GM19351 (cell line): ENCODE data around the gene LIMCH1.
"Not testable (repeated sequence)": the region's sequence is repeated elsewhere in the genome, so short reads cannot be mapped to it uniquely, and the experiment has no call there.

Experiments
- ATAC-seq: cut with Tn5 transposase; IDR thresholded peaks from one replicate; pipeline ENCODE4 v1.9.1; 2021; ENCODE audit warnings: mild to moderate bottlenecking, moderate library complexity; ENCODE audit not compliant: unreplicated experiment

The LIMCH1 gene

GRCh38 chr4:41538017-41538733 is at the start of gene LIMCH1:
LIMCH1 (plus strand) TSS chr4:41538157; CDS start chr4:41605996, 67,839 bp downstream.
- ATAC-seq, result no peak

- not testable (repeated sequence) for ATAC-seq
These were observed 46.8 kb upstream of the LIMCH1 start for GRCh38 chr4:41491081-41491576.

- no peak for ATAC-seq
These were observed 41.0 kb upstream of the LIMCH1 start for GRCh38 chr4:41496977-41497376.

GRCh38 chr4:41498177-41498576 is 39.8 kb upstream of the LIMCH1 start:
- no peak for ATAC-seq

- no peak for ATAC-seq
These were observed 33.7 kb upstream of the LIMCH1 start for GRCh38 chr4:41504167-41504818.

GRCh38 chr4:41505161-41505661 is 32.7 kb upstream of the LIMCH1 start:
- no peak for ATAC-seq

- ATAC-seq, result no peak
These were observed 31.8 kb upstream of the LIMCH1 start for GRCh38 chr4:41506130-41506529.

GRCh38 chr4:41507291-41507947 is 30.5 kb upstream of the LIMCH1 start:
- ATAC-seq, result no peak

- no peak for ATAC-seq
These were observed 28.5 kb upstream of the LIMCH1 start for GRCh38 chr4:41509451-41509866.

GRCh38 chr4:41510179-41510578 is 27.8 kb upstream of the LIMCH1 start:
- no peak for ATAC-seq

- no peak for ATAC-seq
These were observed 25.8 kb upstream of the LIMCH1 start for GRCh38 chr4:41512136-41512535.

- ATAC-seq, result no peak
These were observed 25.4 kb upstream of the LIMCH1 start for GRCh38 chr4:41512596-41512995.

GRCh38 chr4:41514169-41514568 is 23.8 kb upstream of the LIMCH1 start:
- ATAC-seq, result no peak

- no peak for ATAC-seq
These were observed 23.0 kb upstream of the LIMCH1 start for GRCh38 chr4:41514766-41515481.

- no peak for ATAC-seq
These were observed 20.8 kb upstream of the LIMCH1 start for GRCh38 chr4:41517121-41517520.

- no peak for ATAC-seq
These were observed 20.2 kb upstream of the LIMCH1 start for GRCh38 chr4:41517747-41518146.

GRCh38 chr4:41524425-41524824 is 13.5 kb upstream of the LIMCH1 start:
- ATAC-seq, result no peak

- ATAC-seq, result no peak
These were observed 12.8 kb upstream of the LIMCH1 start for GRCh38 chr4:41525129-41525528.

- no peak for ATAC-seq
These were observed 11.3 kb upstream of the LIMCH1 start for GRCh38 chr4:41526628-41527027.

GRCh38 chr4:41528512-41529205 is 9.3 kb upstream of the LIMCH1 start:
- no peak for ATAC-seq
